NCI-H128 (cell line): ENCODE results near the gene ESF1.

Experiments
- DNase-seq: peaks from one replicate; lab custom pipeline; 2025; ENCODE audit not compliant: unreplicated experiment; lab: John Stamatoyannopoulos, UW

The ESF1 gene, protein sequence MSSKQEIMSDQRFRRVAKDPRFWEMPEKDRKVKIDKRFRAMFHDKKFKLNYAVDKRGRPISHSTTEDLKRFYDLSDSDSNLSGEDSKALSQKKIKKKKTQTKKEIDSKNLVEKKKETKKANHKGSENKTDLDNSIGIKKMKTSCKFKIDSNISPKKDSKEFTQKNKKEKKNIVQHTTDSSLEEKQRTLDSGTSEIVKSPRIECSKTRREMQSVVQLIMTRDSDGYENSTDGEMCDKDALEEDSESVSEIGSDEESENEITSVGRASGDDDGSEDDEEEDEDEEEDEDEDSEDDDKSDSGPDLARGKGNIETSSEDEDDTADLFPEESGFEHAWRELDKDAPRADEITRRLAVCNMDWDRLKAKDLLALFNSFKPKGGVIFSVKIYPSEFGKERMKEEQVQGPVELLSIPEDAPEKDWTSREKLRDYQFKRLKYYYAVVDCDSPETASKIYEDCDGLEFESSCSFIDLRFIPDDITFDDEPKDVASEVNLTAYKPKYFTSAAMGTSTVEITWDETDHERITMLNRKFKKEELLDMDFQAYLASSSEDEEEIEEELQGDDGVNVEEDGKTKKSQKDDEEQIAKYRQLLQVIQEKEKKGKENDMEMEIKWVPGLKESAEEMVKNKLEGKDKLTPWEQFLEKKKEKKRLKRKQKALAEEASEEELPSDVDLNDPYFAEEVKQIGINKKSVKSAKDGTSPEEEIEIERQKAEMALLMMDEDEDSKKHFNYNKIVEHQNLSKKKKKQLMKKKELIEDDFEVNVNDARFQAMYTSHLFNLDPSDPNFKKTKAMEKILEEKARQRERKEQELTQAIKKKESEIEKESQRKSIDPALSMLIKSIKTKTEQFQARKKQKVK

DNA sequence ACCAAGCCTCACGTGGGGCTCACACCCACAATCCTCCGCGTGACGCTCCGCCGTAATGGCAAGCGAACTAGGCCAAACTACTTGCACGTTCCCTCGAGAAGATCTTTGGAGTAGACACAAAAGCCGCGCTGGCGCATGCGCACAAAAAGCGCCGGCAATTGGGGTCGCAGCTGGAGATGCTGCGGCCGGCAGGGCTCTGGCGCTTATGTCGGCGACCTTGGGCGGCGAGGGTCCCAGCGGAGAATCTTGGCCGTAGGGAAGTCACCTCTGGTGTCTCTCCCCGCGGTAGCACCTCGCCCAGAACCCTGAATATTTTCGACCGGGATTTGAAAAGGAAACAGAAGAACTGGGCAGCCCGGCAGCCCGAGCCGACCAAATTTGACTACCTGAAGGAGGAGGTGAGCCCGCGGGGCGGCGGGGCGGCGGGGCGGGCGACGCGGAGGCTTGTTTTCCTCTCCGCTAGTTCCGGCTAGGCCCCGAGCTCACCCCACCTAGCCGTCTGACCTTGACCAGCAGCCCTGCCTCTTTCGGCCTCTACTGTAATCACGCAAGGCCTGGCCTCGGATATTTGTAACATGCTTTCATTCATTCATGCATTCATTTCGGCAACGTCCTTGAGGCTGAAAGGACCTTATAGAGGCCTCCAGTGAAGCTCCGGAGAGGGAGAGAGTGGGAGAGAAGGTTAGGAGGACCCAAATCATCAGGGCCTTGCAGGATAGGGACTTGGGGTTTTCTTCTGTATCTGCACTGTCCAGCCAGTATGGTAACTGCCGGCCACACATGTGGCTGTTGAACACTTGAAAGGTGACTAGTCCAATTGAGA lies at the start of gene ESF1, which contains the start of gene NDUFAF5:
ESF1 (minus strand) TSS at position 27 of the 823 bp plus-strand sequence. CDS start 1,779 bp downstream, outside the sequence.
NDUFAF5 (plus strand) TSS at position 136 of the 823 bp plus-strand sequence; CDS start at position 177, 41 bp downstream.
- DNase-seq: peak; percentile 95

DNA sequence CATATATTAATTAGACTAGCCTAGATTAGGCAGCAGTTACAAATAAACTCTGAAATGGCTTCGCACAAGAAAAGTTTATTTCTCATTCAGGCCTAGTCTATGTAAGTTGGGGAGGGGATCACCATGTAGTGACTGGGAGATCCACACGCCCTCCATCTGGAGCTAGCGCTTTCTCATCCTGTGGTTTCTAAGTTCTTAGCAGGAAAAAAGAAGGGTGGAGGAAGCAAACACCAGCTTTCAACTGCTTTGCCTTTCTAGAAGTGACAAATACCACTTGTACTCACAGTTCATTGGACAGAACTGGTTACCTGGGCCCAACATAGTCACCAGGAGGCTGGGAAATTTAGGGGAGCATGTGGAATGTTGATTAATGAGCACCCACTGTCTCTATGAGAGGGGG lies 46.8 kb upstream of the ESF1 start:
- DNase-seq: no peak

DNA sequence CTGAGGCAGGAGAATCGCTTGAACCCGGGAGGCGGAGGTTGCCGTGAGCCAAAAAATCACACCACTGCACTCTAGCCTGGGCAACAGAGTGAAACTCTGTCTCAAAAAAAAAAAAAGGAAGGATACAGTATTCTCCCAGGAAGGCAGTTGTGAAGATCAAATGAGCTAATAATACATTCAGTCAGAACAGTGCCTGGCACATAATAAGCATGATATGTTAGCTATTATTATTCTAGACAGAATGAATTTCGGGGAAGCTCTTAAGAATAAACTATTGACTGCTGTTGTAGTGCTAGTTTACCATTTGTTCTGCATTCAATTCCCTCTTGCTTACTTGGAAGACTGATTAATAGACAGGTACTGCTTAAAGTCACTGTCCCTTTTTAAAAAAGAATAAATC lies 40.7 kb upstream of the ESF1 start:
- no peak for DNase-seq

DNA sequence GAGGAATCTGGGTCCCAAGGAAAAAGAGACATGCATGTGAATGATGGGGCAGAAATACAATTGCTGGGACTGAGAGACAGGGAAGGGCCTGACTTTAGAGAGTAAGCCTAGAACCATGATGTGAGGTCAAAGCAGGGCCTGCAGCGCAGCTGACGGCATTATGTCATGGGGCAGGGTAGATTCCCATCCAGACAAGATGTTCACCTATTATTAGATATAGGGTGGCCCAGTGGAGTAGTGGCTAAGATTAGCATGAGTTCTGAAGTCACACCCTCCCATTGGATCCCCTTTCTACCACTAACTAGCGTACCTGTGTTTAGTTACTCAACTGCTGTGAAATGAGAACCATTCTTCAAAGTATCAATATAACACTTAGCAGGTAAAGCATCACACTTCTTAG lies 39.7 kb upstream of the ESF1 start:
- DNase-seq: no peak

DNA sequence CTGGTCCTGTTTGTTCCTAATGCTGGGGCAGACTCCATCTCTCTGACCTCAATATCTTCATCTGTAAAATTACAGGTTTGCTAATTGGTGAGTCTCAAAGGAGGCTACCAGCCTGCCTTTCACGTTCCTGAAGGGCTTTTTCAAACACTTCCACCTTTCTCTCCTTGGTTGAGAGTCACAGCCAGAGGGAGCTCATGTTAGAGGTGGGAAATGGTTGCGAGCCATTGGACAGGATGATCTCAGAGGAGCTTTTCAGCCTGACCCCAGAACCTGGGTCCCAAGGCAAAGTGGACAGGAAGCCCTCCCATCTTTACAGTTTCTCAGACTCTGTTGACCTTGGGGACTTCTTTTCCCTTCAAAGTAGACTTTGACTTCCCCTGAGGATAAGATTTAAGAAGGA lies 37.7 kb upstream of the ESF1 start:
- DNase-seq: no peak

DNA sequence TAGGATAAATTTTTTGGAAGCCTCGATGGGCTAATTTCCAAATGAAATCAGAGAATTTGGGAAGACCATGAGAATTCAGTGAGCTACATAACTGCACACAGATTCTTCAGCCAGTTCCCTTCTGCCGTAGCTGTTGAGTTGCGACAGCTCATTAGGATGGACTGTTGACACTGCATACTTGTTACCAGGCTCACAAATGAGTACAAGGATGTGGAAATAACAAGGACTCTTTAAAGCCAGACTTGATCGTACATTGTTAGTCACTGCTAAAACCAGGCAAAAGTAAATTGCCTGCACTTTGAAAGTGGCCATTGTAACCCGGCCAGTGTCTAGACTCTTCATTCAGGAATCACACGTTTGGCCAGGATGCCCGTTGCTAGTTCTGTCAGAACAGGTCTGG lies 37.2 kb upstream of the ESF1 start:
- no peak for DNase-seq

DNA sequence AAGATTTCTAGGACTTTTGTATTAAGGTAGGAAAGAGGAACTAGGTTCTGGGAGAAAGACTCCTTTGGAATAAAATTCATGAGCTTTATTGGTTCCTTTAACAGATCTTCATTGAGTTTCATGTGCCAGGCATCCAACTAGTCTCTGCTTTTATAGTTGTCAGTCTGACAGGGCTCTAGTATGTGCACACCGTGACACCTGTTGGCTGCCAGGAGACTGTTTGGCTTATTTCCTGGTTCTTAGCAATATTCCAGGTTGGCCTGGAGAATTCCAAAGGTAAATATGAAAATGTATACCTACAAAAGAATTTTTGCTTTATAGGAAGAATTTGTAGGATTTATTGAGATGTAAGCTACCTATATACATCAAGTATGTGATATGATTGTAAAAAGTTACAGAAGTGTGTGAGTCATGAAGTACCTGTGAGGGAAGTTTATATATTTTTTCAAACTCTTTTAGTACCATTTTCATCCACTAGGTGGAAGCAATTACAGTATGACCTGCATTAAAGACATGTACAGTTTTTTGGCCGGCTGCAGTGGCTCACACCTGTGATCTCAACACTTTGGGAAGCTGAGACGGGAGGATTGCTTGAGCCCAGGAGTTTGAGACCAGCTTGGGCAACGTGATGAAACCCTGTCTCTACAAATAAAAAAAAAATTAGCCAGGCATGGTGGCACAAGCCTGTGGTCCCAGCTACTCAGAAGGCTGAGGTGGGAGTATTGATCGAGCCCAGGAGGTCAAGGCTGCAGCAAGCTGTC lies 35.3 kb upstream of the ESF1 start:
- DNase-seq: peak; percentile 19

DNA sequence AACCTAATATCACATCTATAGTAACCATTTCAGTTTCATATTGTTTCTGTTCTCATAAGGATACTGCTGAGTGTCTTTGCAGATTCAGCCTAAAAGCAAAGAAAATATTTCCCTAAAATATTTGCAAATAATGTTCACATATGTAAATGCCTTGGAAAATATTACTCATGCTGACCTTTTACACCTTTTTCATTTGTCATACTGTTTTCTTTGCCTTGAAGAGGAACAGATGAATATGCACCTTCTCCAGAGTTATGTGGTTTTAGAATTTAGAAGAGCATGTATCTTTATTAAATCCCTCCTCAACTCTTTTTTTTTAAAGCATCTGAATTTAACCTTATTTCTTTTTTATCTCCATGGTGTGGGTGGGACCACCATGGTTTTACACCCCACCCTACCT lies 32.6 kb upstream of the ESF1 start:
- DNase-seq: no peak

DNA sequence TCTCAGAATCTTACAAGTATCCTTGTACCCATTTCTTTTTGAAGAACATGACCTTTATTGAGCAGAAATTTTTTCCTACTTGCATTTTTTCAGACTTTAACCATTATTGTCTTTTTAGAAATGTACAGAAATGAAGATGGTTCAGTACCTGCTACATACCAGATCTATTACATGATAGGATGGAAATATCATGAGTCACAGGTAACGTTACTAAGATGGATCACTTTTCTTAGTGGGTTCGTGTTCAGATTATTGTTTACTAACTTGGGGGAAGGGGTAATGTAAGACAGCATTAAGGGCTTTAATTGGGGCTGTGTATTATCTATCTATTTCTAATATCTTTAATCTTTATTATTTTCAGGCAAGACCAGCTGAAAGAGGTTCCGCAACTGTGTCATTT lies 32.0 kb upstream of the ESF1 start:
- no peak for DNase-seq

DNA sequence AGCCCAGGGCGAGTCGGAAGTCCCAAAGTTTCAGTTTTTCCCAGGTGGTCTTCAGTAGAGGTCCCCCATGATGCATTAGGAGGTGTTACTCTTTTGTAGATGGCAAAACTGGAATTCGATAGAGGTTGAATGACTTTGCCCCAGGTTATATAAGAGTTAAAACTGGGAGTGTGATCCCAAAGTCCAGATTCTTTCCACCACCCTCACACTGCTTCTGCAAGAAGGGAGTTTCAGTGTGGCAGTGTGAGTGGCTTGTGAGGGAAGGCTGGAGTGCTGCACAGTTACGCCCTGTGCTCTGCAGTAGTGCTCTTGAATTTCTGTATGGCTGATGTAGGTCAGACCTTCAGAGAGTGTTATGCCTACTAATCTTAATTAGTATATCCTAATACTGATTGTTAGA lies 30.0 kb upstream of the ESF1 start:
- DNase-seq: no peak

DNA sequence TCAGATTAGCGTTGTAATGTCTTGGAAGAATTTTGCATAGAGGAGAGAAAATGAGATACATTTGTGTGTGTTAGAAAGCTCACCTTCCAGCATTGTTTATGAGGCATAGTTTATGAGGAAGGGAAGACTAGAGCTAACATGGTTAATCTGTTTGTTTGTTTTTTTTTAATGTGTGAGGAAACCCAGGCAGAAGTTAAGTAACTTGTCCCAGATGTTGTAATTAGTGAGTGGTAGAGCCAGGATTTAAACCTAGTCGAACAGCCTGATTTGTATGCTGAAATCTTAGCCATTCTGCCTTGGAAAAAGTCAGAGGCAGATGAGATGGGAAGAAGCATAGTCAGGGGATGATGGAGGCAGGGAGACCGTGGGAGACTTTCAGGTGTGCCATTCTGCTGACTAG lies 29.2 kb upstream of the ESF1 start:
- no peak for DNase-seq

DNA sequence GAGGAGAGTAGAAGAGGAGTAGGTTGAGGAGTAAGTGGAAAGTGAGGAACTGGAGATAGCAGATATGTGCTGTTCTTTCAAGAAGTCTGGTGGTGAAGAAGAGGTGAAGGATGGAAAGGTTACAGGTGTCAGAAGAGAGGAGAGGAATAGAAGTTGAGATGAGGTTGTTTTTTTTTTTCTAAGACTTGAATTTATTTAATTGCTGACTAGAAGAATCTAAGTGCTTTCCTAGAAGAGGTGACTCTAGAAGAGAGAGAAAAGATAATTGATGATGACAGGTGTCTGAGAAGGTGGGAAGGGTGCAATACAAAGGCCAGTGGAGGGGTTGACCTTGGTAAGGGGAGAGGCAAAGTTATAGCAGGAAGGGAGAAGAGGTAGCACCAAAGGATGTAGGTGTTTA lies 25.7 kb upstream of the ESF1 start:
- DNase-seq: no peak

DNA sequence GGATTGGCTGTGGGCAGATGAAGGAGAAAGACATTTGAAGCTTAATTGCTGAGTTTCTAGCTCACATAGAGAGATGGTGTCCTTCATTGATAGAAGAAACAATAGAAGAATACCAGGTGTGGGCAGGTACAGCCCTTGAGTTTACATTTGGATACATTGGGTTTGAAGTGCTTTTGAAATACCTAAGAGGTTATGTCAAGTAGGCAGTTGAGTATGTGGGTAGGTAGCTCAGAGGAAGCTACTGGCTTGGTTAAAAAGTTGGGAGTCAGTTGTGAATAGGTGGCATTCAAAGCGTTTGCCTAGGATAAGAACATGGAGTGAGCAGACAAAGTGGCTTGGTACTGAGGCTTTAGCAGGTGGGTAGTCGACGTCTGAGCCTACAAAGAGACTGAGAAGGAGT lies 25.1 kb upstream of the ESF1 start:
- DNase-seq: no peak

DNA sequence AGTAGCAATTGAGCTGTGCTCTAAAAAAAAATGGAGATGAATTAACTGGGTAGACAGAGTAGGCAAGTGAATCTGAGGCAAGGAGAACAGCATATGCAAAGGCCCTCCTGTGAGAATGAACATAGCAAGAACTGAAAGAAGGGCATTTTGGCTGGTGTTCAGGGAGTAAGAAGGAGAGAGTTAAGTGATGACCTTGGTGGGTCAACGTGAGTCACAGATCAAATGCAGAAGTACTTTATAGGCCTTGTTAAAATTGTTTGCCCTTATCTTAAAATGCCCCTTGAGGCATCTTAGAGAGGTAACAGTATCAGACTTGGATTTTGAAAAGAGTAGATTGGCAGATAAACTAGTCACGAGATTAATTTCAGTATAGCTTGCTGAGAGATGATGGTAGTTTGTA lies 24.7 kb upstream of the ESF1 start:
- DNase-seq: no peak

DNA sequence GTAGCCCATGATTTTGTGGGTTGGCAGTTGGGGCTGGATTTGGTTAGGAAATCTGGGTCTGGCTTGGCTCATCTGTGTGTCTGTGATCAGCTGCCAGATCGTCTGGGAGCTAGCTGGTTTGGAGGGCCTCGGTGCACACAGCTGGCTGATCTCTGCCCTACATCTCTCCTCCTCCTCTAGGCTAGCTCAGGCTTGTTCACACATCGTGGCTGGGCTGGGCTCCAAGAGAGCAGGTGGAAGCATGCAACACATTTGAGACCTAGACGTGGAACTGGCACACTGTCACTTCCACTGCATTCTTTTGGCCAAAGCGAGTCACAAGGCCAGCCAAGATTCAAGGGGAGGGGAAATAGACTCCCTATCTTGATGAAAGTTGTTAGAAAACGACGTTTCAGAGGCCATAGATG lies 16.0 kb upstream of the ESF1 start:
- DNase-seq: peak; percentile 74

DNA sequence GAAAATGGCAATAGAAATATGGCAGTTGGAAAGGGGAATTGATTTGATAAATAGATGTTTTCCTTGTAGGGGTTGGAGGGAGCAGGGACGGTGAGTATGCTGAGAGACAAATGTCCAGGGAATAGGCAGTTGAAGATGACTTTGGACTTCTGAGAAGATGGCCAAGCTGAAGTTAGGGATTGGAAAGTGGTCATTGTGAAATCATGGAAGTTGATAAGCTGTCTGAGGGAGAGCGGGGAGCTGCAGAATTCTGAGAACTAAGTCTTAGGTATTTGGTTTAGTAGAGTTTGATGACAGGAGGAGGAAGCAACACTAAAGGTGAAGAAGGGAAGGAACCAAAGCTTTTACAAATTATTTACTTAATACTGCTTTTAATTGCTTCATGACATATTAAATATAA lies 15.3 kb upstream of the ESF1 start:
- no peak for DNase-seq

DNA sequence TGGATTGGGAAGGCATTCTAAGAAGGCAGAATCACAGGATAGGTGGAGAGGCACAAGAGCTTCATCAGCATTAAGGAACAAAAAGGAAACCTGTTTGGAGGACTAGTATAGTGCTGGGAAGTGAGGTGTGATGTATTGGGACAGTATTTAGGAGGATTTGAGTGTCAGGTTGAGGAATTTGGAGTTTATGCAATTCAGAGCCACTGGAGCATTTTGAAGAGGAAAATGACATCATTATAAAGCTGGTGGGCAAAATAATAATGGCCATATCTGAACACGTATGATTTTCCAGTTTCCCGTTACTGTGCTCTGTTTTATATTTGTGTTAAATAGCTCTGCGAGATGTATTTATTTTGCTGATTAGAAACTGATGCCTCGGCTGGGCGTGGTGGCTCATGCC lies 14.3 kb upstream of the ESF1 start:
- no peak for DNase-seq

DNA sequence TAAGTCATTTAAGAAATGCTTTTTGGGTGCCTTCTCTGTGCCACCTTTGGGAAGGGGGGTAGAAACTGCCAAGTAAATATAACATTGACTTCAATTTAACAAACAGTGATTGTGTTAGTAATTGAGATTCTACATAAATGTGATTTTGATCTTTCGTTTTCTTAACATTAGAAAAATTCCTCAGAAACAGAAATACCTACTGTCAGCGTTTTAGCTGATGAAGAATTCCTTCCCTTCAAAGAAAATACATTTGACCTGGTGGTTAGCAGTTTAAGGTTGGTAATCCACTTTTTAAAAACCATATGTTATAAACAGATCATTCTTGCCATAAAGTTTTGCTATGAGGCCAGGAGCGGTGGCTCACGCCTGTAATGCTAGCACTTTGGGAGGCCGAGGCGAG lies 9.9 kb upstream of the ESF1 start:
- no peak for DNase-seq

DNA sequence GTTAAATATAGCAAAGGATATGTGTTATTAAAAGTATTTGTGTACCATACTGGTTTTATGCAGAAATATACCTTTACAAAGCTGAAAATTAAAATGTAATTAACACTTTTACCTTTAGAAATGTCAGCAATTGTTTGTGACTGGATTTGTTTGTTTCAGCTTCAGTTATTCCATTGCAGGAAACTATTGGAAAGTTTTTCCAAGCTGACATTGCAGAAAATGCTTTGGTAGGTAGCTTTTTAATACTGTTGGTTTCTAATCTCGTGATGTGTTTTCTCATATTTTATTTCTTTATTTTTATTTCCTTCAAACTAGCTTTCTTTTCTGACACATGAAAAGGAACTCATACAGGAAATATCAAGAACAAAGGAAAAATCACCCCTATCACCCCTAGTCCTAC lies 8.3 kb upstream of the ESF1 start:
- DNase-seq: no peak
